SU-DHL-6 (cell line): ENCODE measurements around the gene RAD51B.

Experiments used
- H2AFZ ChIP-seq: fragments of 200-600 bp; sonication (generic); 2 replicates; pipeline ENCODE4 v1.6.1; 2014; ENCODE audit warnings: low read depth, mild to moderate bottlenecking, moderate library complexity, mixed read lengths, antibody characterized with exemption, low read length; ENCODE audit not compliant: severe bottlenecking
- H3F3A ChIP-seq: fragments of 200-600 bp; shearing (Covaris generic); 2 replicates; pipeline ENCODE4 v1.6.0; 2016; ENCODE audit warnings: antibody characterized with exemption, mild to moderate bottlenecking; ENCODE audit not compliant: insufficient read depth
- H3K27ac ChIP-seq: fragments of 200-600 bp; sonication (generic); 2 replicates; pipeline ENCODE4 v1.5.1; 2016; ENCODE audit warnings: low read depth, mild to moderate bottlenecking, low read length, moderate library complexity, mixed read lengths
- H3K27me3 ChIP-seq: fragments of 200-600 bp; sonication (generic), shearing (Covaris generic); 2 replicates; pipeline ENCODE4 v1.6.0; 2014; ENCODE audit warnings: mild to moderate bottlenecking, low read length
- H3K36me3 ChIP-seq: fragments of 200-600 bp; sonication (generic); 2 replicates; pipeline ENCODE4 v1.6.1; 2014; ENCODE audit warnings: mild to moderate bottlenecking, low read length, mixed read lengths
- H3K4me2 ChIP-seq: fragments of 300-600, 200-600 bp; shearing (Covaris generic), sonication (generic); 2 replicates; pipeline ENCODE4 v1.6.0; 2014; ENCODE audit warnings: low read length, low read depth, mild to moderate bottlenecking; ENCODE audit not compliant: poor library complexity, severe bottlenecking
- H3K4me3 ChIP-seq: fragments of 200-600 bp; sonication (generic); 2 replicates; pipeline ENCODE4 v1.5.1; 2014; ENCODE audit warnings: antibody characterized with exemption, low read length, mild to moderate bottlenecking, mixed read lengths; ENCODE audit not compliant: insufficient read depth, poor library complexity, severe bottlenecking
- H3K79me2 ChIP-seq: fragments of 200-600 bp; sonication (generic); 2 replicates; pipeline ENCODE4 v1.6.1; 2014; ENCODE audit warnings: mild to moderate bottlenecking, low read length, moderate library complexity; ENCODE audit not compliant: insufficient read depth
- H3K9ac ChIP-seq: fragments of 200-600 bp; sonication (generic); 2 replicates; pipeline ENCODE4 v1.7.0; 2014; ENCODE audit warnings: mild to moderate bottlenecking, low read length
- H3K9me2 ChIP-seq: fragments of 200-600 bp; sonication (generic); replicated peaks from 2 replicates; pipeline ENCODE4 v1.6.1; 2014; ENCODE audit warnings: low read length; ENCODE audit not compliant: insufficient read depth
- H3K9me3 ChIP-seq: fragments of 200-600 bp; sonication (generic); 2 replicates; pipeline ENCODE4 v1.6.1; 2014; ENCODE audit warnings: low read length, mixed read lengths; ENCODE audit not compliant: insufficient read depth
- H4K20me1 ChIP-seq: fragments of 200-600 bp; sonication (generic); 2 replicates; pipeline ENCODE4 v1.6.1; 2014; ENCODE audit warnings: low read depth, mild to moderate bottlenecking, antibody characterized with exemption, low read length, moderate library complexity, mixed read lengths
- CTCF ChIP-seq: fragments of 200-600 bp; sonication (generic); IDR thresholded peaks from one replicate; pipeline ENCODE4 v1.5.1; 2017; ENCODE audit warnings: antibody characterized with exemption, mild to moderate bottlenecking, low read length, moderate library complexity; ENCODE audit not compliant: insufficient read depth, poor library complexity, severe bottlenecking
- EZH2phosphoT487 ChIP-seq: fragments of 200-600 bp; sonication (generic), shearing (Covaris generic); conservative IDR thresholded peaks from 2 replicates; pipeline ENCODE4 v1.6.1; 2018; ENCODE audit warnings: mild to moderate bottlenecking, antibody characterized with exemption, low read length, moderate library complexity, mixed read lengths

The RAD51B gene

GRCh38 chr14:68748260-68748659 is 928.7 kb downstream of the RAD51B start:
- Histone ChIP-seq H3K9me2 (no peaks in the 10 kb centered on the region), H2AFZ (no peak overlapping the region), H3K4me3 (no peak overlapping the region), H3K36me3 (no peaks in the 10 kb centered on the region), H3K4me2 (no peak overlapping the region), H3K79me2 (no peaks in the 10 kb centered on the region), H3K27me3 (no peaks in the 10 kb centered on the region), H3K9ac (no peak overlapping the region), H3K9me3 (no peaks in the 10 kb centered on the region), H4K20me1 (no peaks in the 10 kb centered on the region), H3K27ac (no peak overlapping the region), H3F3A (no peaks in the 10 kb centered on the region)
- no peak for TF ChIP-seq EZH2phosphoT487
- TF ChIP-seq CTCF: no peak

- H3K4me3 ChIP-seq: no peak overlapping the region
These were observed 929.1 kb downstream of the RAD51B start for GRCh38 chr14:68748691-68749090.

GRCh38 chr14:68749487-68750475 is 930.2 kb downstream of the RAD51B start:
- Histone ChIP-seq H3K4me3 (no peak overlapping the region), H3K27me3 (no peaks in the 10 kb centered on the region), H3K9ac (no peak overlapping the region), H4K20me1 (no peaks in the 10 kb centered on the region), H3K36me3 (no peaks in the 10 kb centered on the region), H3K4me2 (no peak overlapping the region), H2AFZ (no peak overlapping the region), H3F3A (no peaks in the 10 kb centered on the region), H3K9me2 (no peaks in the 10 kb centered on the region), H3K9me3 (no peaks in the 10 kb centered on the region), H3K27ac (no peak overlapping the region), H3K79me2 (no peaks in the 10 kb centered on the region)
- TF ChIP-seq CTCF (no peak), EZH2phosphoT487 (no peak)

More at GRCh38 chr14:68748691-68749090, 929.1 kb downstream of the RAD51B start:
- no peak overlapping the region for H2AFZ ChIP-seq
- no peak overlapping the region for H3K9ac ChIP-seq
- no peaks in the 10 kb centered on the region for H4K20me1 ChIP-seq
- no peaks in the 10 kb centered on the region for H3K9me3 ChIP-seq
- H3K79me2 ChIP-seq: no peaks in the 10 kb centered on the region
- no peaks in the 10 kb centered on the region for H3K9me2 ChIP-seq
- no peaks in the 10 kb centered on the region for H3F3A ChIP-seq
- no peaks in the 10 kb centered on the region for H3K36me3 ChIP-seq
- H3K27me3 ChIP-seq: no peaks in the 10 kb centered on the region
- no peak for TF ChIP-seq CTCF
- TF ChIP-seq EZH2phosphoT487: no peak
- no peak overlapping the region for H3K27ac ChIP-seq
- no peak overlapping the region for H3K4me2 ChIP-seq
